ENCODE measurements around the gene GYPE.
"Not testable (repeated sequence)": the region's sequence is repeated elsewhere in the genome, so short reads cannot be mapped to it uniquely, and the experiment has no call there.

GYPE gene

GRCh38 chr4:143883529-143883928 lies 21.8 kb downstream of the GYPE start:
- no peak for FAIRE-seq
- no peak for TF ChIP-seq POLR2A (IDR thresholded peaks at IDR 0.05; ENCODE audit: low read depth, low read length)
- DNase-seq (ENCODE audit: insufficient read length, low spot score): no peak

- FAIRE-seq: no peak
- no peak for TF ChIP-seq POLR2A (IDR thresholded peaks at IDR 0.05; ENCODE audit: low read depth, low read length)
These were observed 22.5 kb downstream of the GYPE start for GRCh38 chr4:143882892-143883291.

DNA sequence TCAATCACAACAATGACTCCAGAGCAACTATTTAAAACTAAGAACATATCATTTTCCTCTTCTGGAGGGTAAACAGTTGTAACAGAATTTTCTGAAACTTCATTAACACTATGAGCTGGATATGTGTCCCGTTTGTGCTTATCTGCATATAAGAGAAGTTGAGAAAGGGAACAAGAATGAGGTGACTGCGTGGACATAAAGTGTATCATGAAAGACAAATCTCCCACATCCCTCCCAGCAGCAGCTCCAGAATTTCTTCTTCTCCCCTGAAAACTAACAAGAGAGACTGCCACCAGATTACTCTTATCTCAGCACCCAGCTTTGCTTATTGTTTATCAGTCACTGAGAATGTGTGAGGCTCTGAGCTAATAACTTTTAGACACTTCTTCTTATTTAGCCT lies 25.8 kb downstream of the GYPE start:
- FAIRE-seq: not testable (repeated sequence)

More at GRCh38 chr4:143882892-143883291, 22.5 kb downstream of the GYPE start:
- DNase-seq (ENCODE audit: insufficient read length, low spot score): no peak

GRCh38 chr4:143875357-143875756 lies 30.0 kb downstream of the GYPE start:
- DNase-seq (ENCODE audit: insufficient read length, low spot score); FAIRE-seq: not testable (repeated sequence)

More for the DNA sequence above, 25.8 kb downstream of the GYPE start:
- DNase-seq (ENCODE audit: insufficient read length, low spot score): not testable (repeated sequence)

DNA sequence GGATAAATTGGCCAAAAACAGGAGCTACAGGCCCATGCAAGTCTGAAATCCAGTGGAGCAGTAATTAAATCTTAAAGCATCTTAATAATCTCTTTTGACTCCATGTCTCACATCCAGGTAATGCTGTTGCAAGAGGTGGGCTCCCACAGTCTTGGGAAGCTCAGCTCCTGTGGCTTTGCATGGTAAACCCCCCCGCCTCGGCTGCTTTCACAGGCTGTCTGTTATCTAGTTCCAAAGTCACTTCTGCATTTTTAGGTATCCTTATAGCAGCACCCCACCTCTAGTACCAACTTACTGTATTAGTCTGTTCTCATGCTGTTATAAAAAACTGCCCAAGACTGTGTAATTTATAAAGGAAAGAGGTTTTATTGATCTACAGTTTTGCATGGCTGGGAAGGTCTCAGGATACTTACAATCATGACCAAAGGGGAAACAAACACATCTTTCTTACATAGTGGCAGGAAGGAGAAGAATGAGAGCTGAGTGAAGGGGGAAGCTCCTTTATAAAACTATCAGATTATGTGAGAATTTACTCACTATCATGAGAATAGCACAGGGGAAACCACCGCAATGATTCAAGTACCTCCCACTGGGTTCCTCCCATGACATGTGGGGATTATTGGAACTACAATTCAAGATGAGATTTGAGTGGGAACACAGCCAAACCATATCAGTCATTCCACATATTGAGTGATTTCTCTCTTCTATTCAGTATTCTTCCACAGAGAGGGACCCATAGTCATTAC lies 34.7 kb downstream of the GYPE start:
- FAIRE-seq; DNase-seq (ENCODE audit: insufficient read length, low spot score): not testable (repeated sequence)

- DNase-seq (ENCODE audit: insufficient read length, low spot score): not testable (repeated sequence)
These were observed 35.4 kb downstream of the GYPE start for GRCh38 chr4:143869925-143870324.

GRCh38 chr4:143862716-143863115 lies 42.6 kb downstream of the GYPE start:
- DNase-seq (ENCODE audit: insufficient read length, low spot score); FAIRE-seq: not testable (repeated sequence)

More at GRCh38 chr4:143869925-143870324, 35.4 kb downstream of the GYPE start:
- FAIRE-seq: not testable (repeated sequence)

- FAIRE-seq: no peak
- no peak for DNase-seq (ENCODE audit: insufficient read length, low spot score)
- TF ChIP-seq POLR2A (IDR thresholded peaks at IDR 0.05; ENCODE audit: low read depth, low read length): no peak
These were observed 46.9 kb downstream of the GYPE start for GRCh38 chr4:143858456-143858855.

DNA sequence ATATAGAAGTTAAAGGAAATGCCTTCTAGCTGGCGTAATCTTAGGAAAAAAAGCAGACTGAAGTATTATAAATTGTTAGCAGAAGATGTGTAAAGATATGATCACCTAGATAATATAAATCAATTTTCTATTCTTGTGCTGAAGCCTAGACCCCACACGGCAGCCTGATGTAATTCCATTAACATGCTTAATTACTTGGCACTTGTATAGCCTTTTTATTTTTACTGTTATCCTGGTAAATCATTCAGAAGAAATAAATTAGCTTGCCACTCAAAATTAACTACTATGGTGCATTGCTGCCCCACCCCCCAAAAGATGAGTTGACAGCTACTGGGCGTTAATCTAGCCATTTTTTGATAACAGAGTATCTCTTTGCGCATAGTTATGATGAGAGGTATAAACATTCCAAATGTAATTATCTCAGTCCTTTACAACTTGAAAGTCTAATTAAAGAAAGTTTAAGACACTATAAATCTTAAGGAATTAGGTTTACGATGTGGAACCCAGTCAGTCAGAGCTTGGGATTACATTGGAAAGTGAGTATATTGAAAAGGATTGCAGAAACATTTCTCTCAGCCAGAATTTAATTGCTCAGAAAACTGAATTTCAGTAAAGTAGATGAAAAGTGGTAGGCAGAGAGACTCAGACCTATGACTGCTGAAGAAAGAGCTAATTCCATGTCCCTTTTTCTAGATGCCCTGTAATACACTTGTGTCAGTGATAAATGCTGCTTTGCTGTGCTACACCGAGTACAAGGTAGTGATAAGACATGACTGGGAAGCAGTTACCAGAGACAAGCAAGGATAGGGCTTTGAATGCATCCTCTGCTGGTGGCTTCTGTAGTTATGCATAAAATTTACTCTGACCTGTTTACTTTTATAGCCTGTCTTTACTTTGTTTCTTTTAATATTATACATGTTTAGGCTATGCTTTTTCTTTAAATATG lies 47.7 kb downstream of the GYPE start:
- FAIRE-seq; DNase-seq (ENCODE audit: insufficient read length, low spot score): not testable (repeated sequence)

- not testable (repeated sequence) for FAIRE-seq; DNase-seq (ENCODE audit: insufficient read length, low spot score)
These were observed 49.3 kb downstream of the GYPE start for GRCh38 chr4:143856017-143856557.

- FAIRE-seq; DNase-seq (ENCODE audit: insufficient read length, low spot score): not testable (repeated sequence)
These were observed 50.7 kb downstream of the GYPE start for GRCh38 chr4:143854645-143855044.

DNA sequence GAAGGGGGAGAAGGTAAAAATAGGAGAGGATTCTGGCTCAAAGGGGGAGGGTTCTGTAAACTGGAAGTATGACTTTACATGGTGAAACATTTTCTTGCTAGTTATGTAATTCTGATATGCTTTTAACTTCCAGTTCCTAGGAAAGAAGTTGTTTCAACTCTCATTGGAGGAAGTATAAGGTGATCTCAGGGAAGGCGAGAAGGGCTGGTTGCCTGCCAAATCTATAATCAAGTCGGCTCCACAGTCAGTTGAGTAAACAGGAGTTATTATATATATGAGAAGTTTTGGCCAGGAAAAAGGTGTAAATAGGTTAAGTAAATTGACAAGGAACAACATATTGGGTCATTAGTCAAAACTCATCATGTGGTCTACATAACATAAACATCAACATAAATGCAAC lies 56.1 kb downstream of the GYPE start:
- FAIRE-seq; DNase-seq (ENCODE audit: insufficient read length, low spot score): not testable (repeated sequence)

- FAIRE-seq; DNase-seq (ENCODE audit: insufficient read length, low spot score): not testable (repeated sequence)
These were observed 61.9 kb downstream of the GYPE start for GRCh38 chr4:143843506-143843832.

GRCh38 chr4:143842624-143843505 lies 62.5 kb downstream of the GYPE start:
- not testable (repeated sequence) for FAIRE-seq; DNase-seq (ENCODE audit: insufficient read length, low spot score)

GRCh38 chr4:143839413-143839812 lies 65.9 kb downstream of the GYPE start:
- not testable (repeated sequence) for DNase-seq (ENCODE audit: insufficient read length, low spot score); FAIRE-seq

GRCh38 chr4:143834196-143834595 lies 71.2 kb downstream of the GYPE start:
- not testable (repeated sequence) for FAIRE-seq; DNase-seq (ENCODE audit: insufficient read length, low spot score)

GRCh38 chr4:143833676-143834075 lies 71.7 kb downstream of the GYPE start:
- not testable (repeated sequence) for FAIRE-seq; DNase-seq (ENCODE audit: insufficient read length, low spot score)

DNA sequence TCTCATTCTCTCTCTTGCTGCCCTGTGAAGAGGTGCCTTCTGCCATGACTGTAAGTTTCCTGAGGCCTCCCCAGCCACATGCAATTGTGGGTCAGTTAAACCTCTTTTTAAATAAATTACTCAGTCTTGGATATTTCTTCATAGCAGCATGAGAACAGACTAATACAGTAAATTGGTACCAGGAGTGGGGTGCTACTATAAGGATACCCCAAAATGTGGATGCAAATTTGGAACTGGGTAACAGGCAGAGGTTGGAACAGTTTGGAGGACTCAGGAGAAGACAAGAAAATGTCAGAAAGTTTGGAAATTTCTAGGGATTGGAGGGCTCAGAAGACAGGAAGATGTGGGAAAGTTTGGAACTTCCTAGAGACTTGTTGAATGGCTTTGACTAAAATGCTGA lies 74.8 kb downstream of the GYPE start:
- not testable (repeated sequence) for FAIRE-seq; DNase-seq (ENCODE audit: insufficient read length, low spot score)

DNA sequence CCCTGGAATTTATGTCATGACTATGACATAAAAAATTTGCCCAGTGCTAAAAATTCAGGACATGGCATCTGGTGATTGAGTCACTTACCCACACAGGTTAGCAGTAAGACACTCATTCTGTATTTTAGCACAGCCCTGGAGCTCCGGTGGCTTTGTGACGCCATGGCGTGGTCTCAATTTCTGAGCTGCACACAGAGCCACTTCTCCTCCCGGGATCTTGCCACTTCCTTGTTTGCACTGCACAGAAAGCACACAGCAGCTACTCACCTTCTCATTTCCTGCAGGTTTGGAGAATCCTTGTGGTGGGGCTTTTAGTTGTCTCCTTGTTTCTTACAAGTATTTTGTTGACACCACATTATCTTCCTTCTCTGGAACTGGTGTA lies 76.1 kb downstream of the GYPE start:
- FAIRE-seq; DNase-seq (ENCODE audit: insufficient read length, low spot score): not testable (repeated sequence)

All from H54 (cell line).